Caco-2 (cell line): ENCODE results near the gene LRRTM4. TPM values are rescaled to one million over a fixed set of nuclear protein-coding genes. Genes with fewer than 3 reads are reported as not detected.

Experiments used
- BruUV-seq: library from RNA; stranded (reverse); fragments of 400-500 nt; replicated peaks from 2 replicates; lab custom pipeline; 2021; lab: Mats Ljungman, UMichigan
- CTCF ChIA-PET: fragments of 300-600 bp; sonication (Branson Sonifier 250); formaldehyde crosslinking; loops from one replicate; lab custom pipeline; 2022; ENCODE audit warnings: antibody characterized with exemption; lab: Charles Lee
- POLR2A ChIA-PET: fragments of 300-600 bp; sonication (Branson Sonifier 250); formaldehyde crosslinking; loops from one replicate; lab custom pipeline; 2022; ENCODE audit warnings: antibody characterized with exemption; lab: Charles Lee
- DNase-seq, 2 experiments: peaks; one replicate each; pipeline versions ENCODE4 v3.0.0 to v3.0.0-alpha.2; 2020 to 2022
- H3K27me3 ChIP-seq: replicated peaks from 2 replicates; pipeline ENCODE4 v1.6.0; 2011; ENCODE audit warnings: low read length; ENCODE audit not compliant: control insufficient read depth, insufficient read depth
- H3K36me3 ChIP-seq: 2 replicates; pipeline ENCODE4 v1.5.1; 2011; ENCODE audit warnings: low read length; ENCODE audit not compliant: control insufficient read depth, insufficient read depth
- H3K4me1 ChIP-seq: fragments of 250-450 bp; sonication (Bioruptor Pico); 2 replicates; pipeline ENCODE4 v1.5.1; 2020; ENCODE audit warnings: mild to moderate bottlenecking
- H3K4me3 ChIP-seq: 2 replicates; pipeline ENCODE4 v1.5.1; 2011; ENCODE audit warnings: low read depth, mild to moderate bottlenecking, control low read depth, low read length
- H3K9me3 ChIP-seq: fragments of 250-450 bp; sonication (Bioruptor Pico); 2 replicates; pipeline ENCODE4 v1.5.1; 2020; ENCODE audit warnings: mild to moderate bottlenecking, moderate library complexity
- H3K27ac Mint-ChIP-seq: one replicate; pipeline ENCODE4 v1.8.0; 2022; ENCODE audit warnings: mixed read lengths; ENCODE audit not compliant: unreplicated experiment
- H3K27me3 Mint-ChIP-seq: one replicate; pipeline ENCODE4 v1.8.0; 2022; ENCODE audit warnings: mixed read lengths; ENCODE audit not compliant: insufficient read depth, unreplicated experiment
- H3K36me3 Mint-ChIP-seq: one replicate; pipeline ENCODE4 v1.8.0; 2022; ENCODE audit warnings: mild to moderate bottlenecking, mixed read lengths; ENCODE audit not compliant: insufficient read depth, unreplicated experiment
- H3K4me1 Mint-ChIP-seq: one replicate; pipeline ENCODE4 v1.8.0; 2022; ENCODE audit warnings: low read depth, mixed read lengths; ENCODE audit not compliant: unreplicated experiment
- H3K4me3 Mint-ChIP-seq: one replicate; pipeline ENCODE4 v1.8.0; 2022; ENCODE audit warnings: mild to moderate bottlenecking, moderate library complexity, mixed read lengths; ENCODE audit not compliant: unreplicated experiment
- H3K9me3 Mint-ChIP-seq: one replicate; pipeline ENCODE4 v1.8.0; 2022; ENCODE audit warnings: mixed read lengths; ENCODE audit not compliant: unreplicated experiment
- intact Hi-C: fragments of 100-400 bp; cut with micrococcal nuclease; formaldehyde crosslinking; loops from one replicate; pipeline ENCODE4 v1.10.0; 2022; ENCODE audit not compliant: unreplicated experiment
- total RNA-seq: library from RNA; stranded (reverse); gene quantifications from 2 replicates; pipeline ENCODE4 v1.2.3, GENCODE V29; 2022
- TF ChIP-seq, protein P1 (sequence below), 2 experiments: fragments of 200-600 bp in 1 of 2; IDR thresholded peaks; 1 replicate in 1 of 2; 2 replicates in 1 of 2; pipeline versions ENCODE4 v1.5.1 to v1.8.0; 2011 to 2022; ENCODE audit warnings: antibody characterized with exemption in 1 of 2, control low read depth in 1 of 2, inconsistent platforms in 1 of 2, low read depth in 1 of 2, low read length in 1 of 2, mild to moderate bottlenecking in 1 of 2, moderate library complexity in 1 of 2; ENCODE audit not compliant: insufficient read depth in 1 of 2, severe bottlenecking in 1 of 2, unreplicated experiment in 1 of 2

Gene LRRTM4
- total RNA-seq, 1 experiment from 2014 or later, result 0.32 TPM

- Mint-ChIP-seq H3K4me3 (no peak overlapping the region), H3K36me3 (no peaks in the 10 kb centered on the region), H3K9me3 (no peaks in the 10 kb centered on the region), H3K27ac (no peak overlapping the region), H3K27me3 (peaks cover 16% of the 10 kb centered on the region), H3K4me1 (no peaks in the 10 kb centered on the region)
- ChIA-PET CTCF (no interaction called here), POLR2A (no interaction called here)
- no peaks in the 10 kb centered on the region for H3K4me1 ChIP-seq
- intact Hi-C loops, result no loop called here
- H3K36me3 ChIP-seq, result no peaks in the 10 kb centered on the region
- TF ChIP-seq, protein P1, sequence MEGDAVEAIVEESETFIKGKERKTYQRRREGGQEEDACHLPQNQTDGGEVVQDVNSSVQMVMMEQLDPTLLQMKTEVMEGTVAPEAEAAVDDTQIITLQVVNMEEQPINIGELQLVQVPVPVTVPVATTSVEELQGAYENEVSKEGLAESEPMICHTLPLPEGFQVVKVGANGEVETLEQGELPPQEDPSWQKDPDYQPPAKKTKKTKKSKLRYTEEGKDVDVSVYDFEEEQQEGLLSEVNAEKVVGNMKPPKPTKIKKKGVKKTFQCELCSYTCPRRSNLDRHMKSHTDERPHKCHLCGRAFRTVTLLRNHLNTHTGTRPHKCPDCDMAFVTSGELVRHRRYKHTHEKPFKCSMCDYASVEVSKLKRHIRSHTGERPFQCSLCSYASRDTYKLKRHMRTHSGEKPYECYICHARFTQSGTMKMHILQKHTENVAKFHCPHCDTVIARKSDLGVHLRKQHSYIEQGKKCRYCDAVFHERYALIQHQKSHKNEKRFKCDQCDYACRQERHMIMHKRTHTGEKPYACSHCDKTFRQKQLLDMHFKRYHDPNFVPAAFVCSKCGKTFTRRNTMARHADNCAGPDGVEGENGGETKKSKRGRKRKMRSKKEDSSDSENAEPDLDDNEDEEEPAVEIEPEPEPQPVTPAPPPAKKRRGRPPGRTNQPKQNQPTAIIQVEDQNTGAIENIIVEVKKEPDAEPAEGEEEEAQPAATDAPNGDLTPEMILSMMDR (IDR thresholded peaks at IDR 0.05; ENCODE audit: insufficient read depth in 1 of 2, low read depth in 1 of 2, low read length in 1 of 2, severe bottlenecking in 1 of 2, unreplicated experiment in 1 of 2), result no peak
- no peak for DNase-seq
- no peaks in the 10 kb centered on the region for H3K27me3 ChIP-seq
- no TSS peak for BruUV-seq
- H3K4me3 ChIP-seq, result no peak overlapping the region
- H3K9me3 ChIP-seq, result no peaks in the 10 kb centered on the region
Observed at GRCh38 chr2:76752506-76752905, 769.7 kb downstream of the LRRTM4 start.

GRCh38 chr2:76749858-76750257 is 772.3 kb downstream of the LRRTM4 start:
- Mint-ChIP-seq H3K36me3 (no peaks in the 10 kb centered on the region), H3K4me1 (no peaks in the 10 kb centered on the region), H3K27me3 (peaks cover 16% of the 10 kb centered on the region), H3K9me3 (no peaks in the 10 kb centered on the region), H3K27ac (no peak overlapping the region), H3K4me3 (no peak overlapping the region)
- TF ChIP-seq, protein P1 (IDR thresholded peaks at IDR 0.05; ENCODE audit: insufficient read depth in 1 of 2, low read depth in 1 of 2, low read length in 1 of 2, severe bottlenecking in 1 of 2, unreplicated experiment in 1 of 2), result no peak
- Histone ChIP-seq H3K4me1 (no peaks in the 10 kb centered on the region), H3K36me3 (no peaks in the 10 kb centered on the region), H3K27me3 (no peaks in the 10 kb centered on the region), H3K4me3 (no peak overlapping the region), H3K9me3 (no peaks in the 10 kb centered on the region)
- intact Hi-C loops, result no loop called here
- CTCF ChIA-PET, result no interaction called here
- POLR2A ChIA-PET, result no interaction called here
- no peak for DNase-seq
- BruUV-seq, result no TSS peak

DNA sequence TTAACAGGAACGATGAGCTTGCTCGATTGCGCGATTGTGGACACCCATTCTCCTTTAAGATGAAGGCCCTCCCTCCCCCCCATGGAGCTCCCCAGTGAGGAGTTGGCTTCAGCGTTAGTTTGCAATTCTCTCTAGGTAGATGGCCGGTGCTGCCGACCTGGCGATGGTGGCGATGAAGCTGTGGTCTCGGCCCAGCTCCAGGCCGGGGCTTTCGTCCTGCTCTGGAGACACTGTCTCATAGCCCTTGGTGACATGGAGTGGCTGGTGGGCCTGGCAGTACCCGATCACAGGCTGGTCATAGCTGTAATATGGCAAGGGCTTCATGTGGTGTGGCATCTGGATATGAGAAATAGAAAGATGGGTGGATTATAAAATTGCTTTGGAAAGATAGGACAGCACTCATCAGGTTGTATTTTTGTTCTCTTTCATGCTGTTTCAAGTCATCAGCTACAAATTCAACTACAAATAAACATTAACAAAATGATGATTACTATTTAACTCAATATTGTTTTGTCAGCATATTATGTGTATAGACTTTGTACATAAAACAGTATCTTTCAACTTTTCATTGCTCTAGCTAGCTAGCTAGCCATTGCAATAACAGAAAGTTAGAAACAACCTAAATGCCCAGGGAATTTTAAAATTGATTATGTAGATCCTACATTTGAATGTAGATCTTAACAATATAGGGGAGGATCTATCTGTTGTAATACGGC is 773.4 kb downstream of the LRRTM4 start:
- H3K4me3 ChIP-seq, result no peak overlapping the region
- intact Hi-C loops, result no loop called here
- H3K4me3 Mint-ChIP-seq, result no peak overlapping the region
- no peaks in the 10 kb centered on the region for H3K9me3 Mint-ChIP-seq
- no peaks in the 10 kb centered on the region for H3K36me3 Mint-ChIP-seq
- ChIA-PET CTCF (no interaction called here), POLR2A (no interaction called here)
- H3K4me1 Mint-ChIP-seq, result no peaks in the 10 kb centered on the region
- H3K4me1 ChIP-seq, result no peaks in the 10 kb centered on the region
- H3K27me3 ChIP-seq, result no peaks in the 10 kb centered on the region
- H3K36me3 ChIP-seq, result no peaks in the 10 kb centered on the region
- BruUV-seq, result no TSS peak
- DNase-seq, result no peak
- H3K9me3 ChIP-seq, result no peaks in the 10 kb centered on the region
- TF ChIP-seq, protein P1 (IDR thresholded peaks at IDR 0.05; ENCODE audit: insufficient read depth in 1 of 2, low read depth in 1 of 2, low read length in 1 of 2, severe bottlenecking in 1 of 2, unreplicated experiment in 1 of 2), result no peak
- H3K27me3 Mint-ChIP-seq, result peaks cover 16% of the 10 kb centered on the region
- no peak overlapping the region for H3K27ac Mint-ChIP-seq
